GM12878 (cell line): ENCODE results near the gene TRAF7. TPM values are rescaled to one million over a fixed set of nuclear protein-coding genes. Genes with fewer than 3 reads are reported as not detected.

Source experiments
- ATAC-seq: fragments of 200-7000 bp; cut with Tn5 transposase; 3 replicates; pipeline ENCODE4 v1.9.1; 2020; ENCODE audit warnings: mild to moderate bottlenecking, moderate library complexity
- BruUV-seq: library from RNA; stranded (reverse); fragments of 400-500 nt; replicated peaks from 2 replicates; lab custom pipeline; 2021; lab: Mats Ljungman, UMichigan
- CTCF ChIA-PET: fragments of 300-600 bp; sonication (Branson Sonifier 250); formaldehyde crosslinking; extraction: SDS; loops from one replicate; lab custom pipeline; 2021; ENCODE audit warnings: inconsistent platforms; lab: Yijun Ruan, JAX
- POLR2A ChIA-PET: fragments of 350-600 bp; formaldehyde crosslinking; extraction: SDS; loops from one replicate; lab custom pipeline; 2021; ENCODE audit warnings: inconsistent platforms; lab: Charles Lee
- RAD21 ChIA-PET: fragments of 300-600 bp; sonication (Branson Sonifier 250); formaldehyde crosslinking; loops from one replicate; lab custom pipeline; 2023; ENCODE audit warnings: antibody characterized with exemption; ENCODE audit not compliant: unreplicated experiment; lab: Charles Lee
- SMC1A ChIA-PET: fragments of 300-600 bp; sonication (Branson Sonifier 250); formaldehyde crosslinking; loops from one replicate; lab custom pipeline; 2023; ENCODE audit not compliant: unreplicated experiment, uncharacterized antibody; lab: Charles Lee
- DNase-seq: peaks from one replicate; pipeline ENCODE4 v3.0.0-alpha.2; 2011; ENCODE audit warnings: low read depth, low spot score
- FAIRE-seq: peaks from 3 replicates; lab custom pipeline; 2011; peaks lifted over from hg19 to GRCh38; lab: Jason Lieb, UNC
- H2AFZ ChIP-seq: 2 replicates; pipeline ENCODE4 v1.6.0; 2011; ENCODE audit warnings: low read depth, low read length, control low read depth; ENCODE audit not compliant: control insufficient read depth
- H3K27ac ChIP-seq: 2 replicates; pipeline ENCODE4 v1.5.1; 2011; ENCODE audit warnings: control low read depth; ENCODE audit not compliant: control insufficient read depth, insufficient read depth
- H3K27me3 ChIP-seq, 2 experiments: replicated peaks in 1 of 2; 2 replicates each; pipeline versions ENCODE4 v1.6.0 to v1.6.1; 2011; ENCODE audit warnings: low read length in 1 of 2; ENCODE audit not compliant: control insufficient read depth in 2 of 2, insufficient read depth in 2 of 2
- H3K36me3 ChIP-seq, 2 experiments: 2 replicates each; pipeline ENCODE4 v1.5.1; 2011; ENCODE audit warnings: low read length in 1 of 2; ENCODE audit not compliant: control insufficient read depth in 2 of 2, insufficient read depth in 2 of 2
- H3K4me1 ChIP-seq: 2 replicates; pipeline ENCODE4 v1.6.1; 2011; ENCODE audit warnings: mild to moderate bottlenecking, low read length, moderate library complexity, mixed read lengths; ENCODE audit not compliant: control insufficient read depth, insufficient read depth
- H3K4me2 ChIP-seq: 2 replicates; pipeline ENCODE4 v1.6.0; 2011; ENCODE audit warnings: control low read depth; ENCODE audit not compliant: control insufficient read depth, insufficient read depth
- H3K4me3 ChIP-seq: fragments of 200-600 bp; sonication (generic); 2 replicates; pipeline ENCODE4 v1.5.1; 2016
- H3K79me2 ChIP-seq: 2 replicates; pipeline ENCODE4 v1.6.0; 2011; ENCODE audit warnings: low read length; ENCODE audit not compliant: control insufficient read depth, insufficient read depth
- H3K9ac ChIP-seq: 2 replicates; pipeline ENCODE4 v1.8.0; 2011; ENCODE audit warnings: low read length, control low read depth, mixed read lengths; ENCODE audit not compliant: control insufficient read depth, insufficient read depth
- H3K9me3 ChIP-seq: replicated peaks from 3 replicates; pipeline ENCODE4 v1.5.1; 2011; ENCODE audit warnings: mild to moderate bottlenecking, low read length; ENCODE audit not compliant: control insufficient read depth, insufficient read depth
- H4K20me1 ChIP-seq: 2 replicates; pipeline ENCODE4 v1.6.0; 2011; ENCODE audit not compliant: control insufficient read depth, insufficient read depth
- CHD2 ChIP-seq: IDR thresholded peaks from 2 replicates; pipeline ENCODE4 v1.6.1; 2011; ENCODE audit warnings: low read depth, low read length, improper control_type of control experiment, borderline replicate concordance
- DPF2 ChIP-seq: fragments of 450-650 bp; IDR thresholded peaks from 2 replicates; pipeline ENCODE4 v1.6.1; 2017; ENCODE audit warnings: mild to moderate bottlenecking
- FOXK2 ChIP-seq: fragments of 450-650 bp; IDR thresholded peaks from 2 replicates; pipeline ENCODE4 v1.6.1; 2017; ENCODE audit warnings: mild to moderate bottlenecking, moderate library complexity
- IKZF1 ChIP-seq: fragments of 450-650 bp; conservative IDR thresholded peaks from 2 replicates; pipeline ENCODE4 v1.6.1; 2017; ENCODE audit warnings: antibody characterized with exemption, mild to moderate bottlenecking
- IKZF2 ChIP-seq, 2 experiments: fragments of 450-650 bp; IDR thresholded peaks; 2 replicates each; pipeline ENCODE4 v1.6.1; 2017; ENCODE audit warnings: mild to moderate bottlenecking in 2 of 2, moderate library complexity in 2 of 2
- LARP7 ChIP-seq: fragments of 450-650 bp; IDR thresholded peaks from 2 replicates; pipeline ENCODE4 v1.6.1; 2017; ENCODE audit warnings: mild to moderate bottlenecking
- PAX5 ChIP-seq: IDR thresholded peaks from 2 replicates; pipeline ENCODE4 v1.6.1; 2011; ENCODE audit warnings: low read depth, low read length, borderline replicate concordance
- PML ChIP-seq: IDR thresholded peaks from 2 replicates; pipeline ENCODE4 v1.6.1; 2012; ENCODE audit warnings: low read length, inconsistent platforms
- POLR2A ChIP-seq: IDR thresholded peaks from 2 replicates; pipeline ENCODE4 v1.6.1; 2011; ENCODE audit warnings: low read depth, mild to moderate bottlenecking, low read length
- RB1 ChIP-seq: fragments of 450-650 bp; formaldehyde crosslinking; IDR thresholded peaks from 2 replicates; pipeline ENCODE4 v1.6.1; 2017; ENCODE audit warnings: mild to moderate bottlenecking, borderline replicate concordance
- RELA ChIP-seq: fragments of 450-650 bp; IDR thresholded peaks from 2 replicates; pipeline ENCODE4 v1.8.0; 2014; ENCODE audit warnings: borderline replicate concordance; ENCODE audit not compliant: partially characterized antibody
- SMARCA5 ChIP-seq: fragments of 450-650 bp; IDR thresholded peaks from 2 replicates; pipeline ENCODE4 v1.6.1; 2017; ENCODE audit warnings: mild to moderate bottlenecking
- TAF1 ChIP-seq: IDR thresholded peaks from 2 replicates; pipeline ENCODE4 v1.6.1; 2011; ENCODE audit warnings: mild to moderate bottlenecking, low read depth, low read length, borderline replicate concordance
- TCF3 ChIP-seq: IDR thresholded peaks from 2 replicates; pipeline ENCODE4 v1.6.1; 2012; ENCODE audit warnings: low read depth, mild to moderate bottlenecking, low read length, borderline replicate concordance; ENCODE audit not compliant: insufficient read depth
- YY1 ChIP-seq: IDR thresholded peaks from 2 replicates; pipeline ENCODE4 v1.6.1; 2011; ENCODE audit warnings: low read depth, mild to moderate bottlenecking, low read length
- WGBS: methylation state at CpG from one replicate; pipeline ENCODE4 v1.1.6; 2016; ENCODE audit warnings: low lambda C conversion rate; ENCODE audit not compliant: insufficient replicate concordance, insufficient coverage; ENCODE audit errors: missing lambda C conversion rate; 5-methylcytosine and 5-hydroxymethylcytosine counted together
- in situ Hi-C: fragments of 300-500 bp; cut with MboI; formaldehyde crosslinking; loops from 9 replicates; pipeline ENCODE4 v1.14.3; 2018; ENCODE audit warnings: mixed read lengths
- intact Hi-C: fragments of 100-400 bp; cut with micrococcal nuclease; formaldehyde crosslinking; loops from one replicate; pipeline ENCODE4 v1.14.2; 2022; ENCODE audit not compliant: unreplicated experiment
- polyA plus RNA-seq, 11 experiments: library from polyadenylated mRNA; depleted of rRNA in 4 of 11; unstranded in 6 of 11; stranded (reverse) in 5 of 11; fragments of >200 nt; fragmentation: Nextera tagmentation in 4 of 11; fragmentation: Illumina TruSeq in 1 of 11; extraction: Ambion mirVana in 4 of 11; extraction: Trizol in 1 of 11; gene quantifications; 1 replicate in 1 of 11; 2 replicates in 10 of 11; pipeline versions ENCODE4 v1.2.1 to v1.2.3, GENCODE V29; 2011 to 2016; ENCODE audit warnings: inconsistent platforms in 2 of 11, missing spikeins in 2 of 11, low read depth in 1 of 11
- total RNA-seq, 4 experiments: library from RNA; depleted of rRNA in 3 of 4; stranded (reverse); fragments of >200 nt in 3 of 4; fragmentation: Illumina TruSeq in 1 of 4; extraction: Trizol in 1 of 4; gene quantifications; 2 replicates each; pipeline versions ENCODE4 v1.2.1 to v1.2.3, GENCODE V29; 2013 to 2021
- TF ChIP-seq, protein P1 (sequence below): fragments of 450-650 bp; IDR thresholded peaks from 2 replicates; pipeline ENCODE4 v1.6.1; 2018; ENCODE audit warnings: mild to moderate bottlenecking, low read depth, moderate library complexity; ENCODE audit not compliant: partially characterized antibody
- TF ChIP-seq, protein P2 (sequence below): fragments of 450-650 bp; conservative IDR thresholded peaks from 2 replicates; pipeline ENCODE4 v1.6.1; 2017; ENCODE audit warnings: mild to moderate bottlenecking, moderate library complexity
- TF ChIP-seq, protein P3 (sequence below), 3 experiments: IDR thresholded peaks in 2 of 3; conservative IDR thresholded peaks in 1 of 3; 2 replicates each; pipeline ENCODE4 v1.5.1; 2011; ENCODE audit warnings: low read depth in 3 of 3, low read length in 3 of 3, mild to moderate bottlenecking in 3 of 3, control low read depth in 2 of 3, moderate library complexity in 2 of 3, inconsistent platforms in 1 of 3, mixed read lengths in 1 of 3; ENCODE audit not compliant: control insufficient read depth in 2 of 3, insufficient read depth in 1 of 3; ENCODE audit errors: extremely low read depth in 1 of 3

TRAF7 gene
- total and polyA plus RNA-seq, 10 of the 15 experiments (the other 5 are each of a cell fraction or from before 2014, with no cell fraction given): 0.61 to 87.0 (median 30.0) TPM

DNA sequence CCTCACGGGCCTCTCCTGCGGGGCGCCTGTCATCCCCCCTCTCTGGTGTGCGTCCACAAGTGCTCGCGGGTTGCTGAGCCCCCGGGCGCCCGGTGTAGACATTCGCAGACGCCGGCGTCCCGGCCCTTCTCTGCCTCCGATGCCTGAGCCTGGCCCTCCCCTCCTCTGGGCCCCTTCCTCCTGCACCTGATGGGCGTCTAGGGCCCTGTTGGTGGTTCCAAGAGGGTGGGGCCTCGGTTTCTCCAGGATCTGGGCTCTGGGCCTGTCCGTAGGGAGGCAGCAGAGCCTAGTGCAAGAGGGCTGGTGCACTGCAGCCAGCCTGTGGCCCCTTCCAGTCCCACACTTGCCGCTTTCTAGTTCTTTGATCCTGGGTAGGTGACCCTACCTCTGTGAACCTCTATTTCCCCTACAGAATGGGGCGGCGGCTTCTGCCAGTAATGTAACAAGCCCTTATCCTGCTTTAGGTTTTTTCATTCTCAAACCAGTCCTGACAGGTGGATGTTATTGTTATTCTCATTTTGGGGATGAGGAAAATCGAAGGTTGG lies 68.4 kb downstream of the TRAF7 start:
- H3K4me2 ChIP-seq: peak overlapping the region; percentile 40
- in situ Hi-C loops: no loop called here
- intact Hi-C loops: loop anchor here (2.0 kb wide), 1 partner anchor 27 kb away; the partner anchor contains the start of gene ECI1
- RAD21 ChIA-PET: no interaction called here
- peaks cover 27% of the 10 kb centered on the region for H3K79me2 ChIP-seq
- ATAC-seq (peak; percentile 61), DNase-seq (no peak), FAIRE-seq (no peak)
- CTCF ChIA-PET: interaction anchor here (1.3 kb wide), 1 partner anchor 28 kb away, joined by 3 read pairs; no protein-coding TSS in a partner anchor
- SMC1A ChIA-PET: no interaction called here
- H4K20me1 ChIP-seq: no peaks in the 10 kb centered on the region
- no peaks in the 10 kb centered on the region for H3K27me3 ChIP-seq
- TSS peak; percentile 77 for BruUV-seq
- H3K9ac ChIP-seq: peak overlapping the region; percentile 87
- POLR2A ChIA-PET: no interaction called here
- H3K27ac ChIP-seq: peak overlapping the region; percentile 78
- H3K9me3 ChIP-seq: no peaks in the 10 kb centered on the region
- peak overlapping the region; percentile 96 for H3K4me3 ChIP-seq
- H2AFZ ChIP-seq: peak overlapping the region; percentile 85
- TF ChIP-seq IKZF2 (IDR thresholded peaks at IDR 0.05) (no peak), DPF2 (no peak), RB1 (no peak), PAX5 (no peak), PML (no peak), YY1 (no peak), TAF1 (no peak), TCF3 (no peak), RELA (no peak), FOXK2 (no peak), LARP7 (0 out of 2 replicates have a peak, but pooled peaks have one; percentile 9), SMARCA5 (0 out of 2 replicates have a peak, but pooled peaks have one; percentile 8), CHD2 (0 out of 2 replicates have a peak, but pooled peaks have one; percentile 7), POLR2A (no peak), IKZF1 (peak; percentile 7; the same call in 1 of the 2 replicates)
- TF ChIP-seq, protein P1, sequence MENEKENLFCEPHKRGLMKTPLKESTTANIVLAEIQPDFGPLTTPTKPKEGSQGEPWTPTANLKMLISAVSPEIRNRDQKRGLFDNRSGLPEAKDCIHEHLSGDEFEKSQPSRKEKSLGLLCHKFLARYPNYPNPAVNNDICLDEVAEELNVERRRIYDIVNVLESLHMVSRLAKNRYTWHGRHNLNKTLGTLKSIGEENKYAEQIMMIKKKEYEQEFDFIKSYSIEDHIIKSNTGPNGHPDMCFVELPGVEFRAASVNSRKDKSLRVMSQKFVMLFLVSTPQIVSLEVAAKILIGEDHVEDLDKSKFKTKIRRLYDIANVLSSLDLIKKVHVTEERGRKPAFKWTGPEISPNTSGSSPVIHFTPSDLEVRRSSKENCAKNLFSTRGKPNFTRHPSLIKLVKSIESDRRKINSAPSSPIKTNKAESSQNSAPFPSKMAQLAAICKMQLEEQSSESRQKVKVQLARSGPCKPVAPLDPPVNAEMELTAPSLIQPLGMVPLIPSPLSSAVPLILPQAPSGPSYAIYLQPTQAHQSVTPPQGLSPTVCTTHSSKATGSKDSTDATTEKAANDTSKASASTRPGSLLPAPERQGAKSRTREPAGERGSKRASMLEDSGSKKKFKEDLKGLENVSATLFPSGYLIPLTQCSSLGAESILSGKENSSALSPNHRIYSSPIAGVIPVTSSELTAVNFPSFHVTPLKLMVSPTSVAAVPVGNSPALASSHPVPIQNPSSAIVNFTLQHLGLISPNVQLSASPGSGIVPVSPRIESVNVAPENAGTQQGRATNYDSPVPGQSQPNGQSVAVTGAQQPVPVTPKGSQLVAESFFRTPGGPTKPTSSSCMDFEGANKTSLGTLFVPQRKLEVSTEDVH: no peak
- TF ChIP-seq, protein P2, sequence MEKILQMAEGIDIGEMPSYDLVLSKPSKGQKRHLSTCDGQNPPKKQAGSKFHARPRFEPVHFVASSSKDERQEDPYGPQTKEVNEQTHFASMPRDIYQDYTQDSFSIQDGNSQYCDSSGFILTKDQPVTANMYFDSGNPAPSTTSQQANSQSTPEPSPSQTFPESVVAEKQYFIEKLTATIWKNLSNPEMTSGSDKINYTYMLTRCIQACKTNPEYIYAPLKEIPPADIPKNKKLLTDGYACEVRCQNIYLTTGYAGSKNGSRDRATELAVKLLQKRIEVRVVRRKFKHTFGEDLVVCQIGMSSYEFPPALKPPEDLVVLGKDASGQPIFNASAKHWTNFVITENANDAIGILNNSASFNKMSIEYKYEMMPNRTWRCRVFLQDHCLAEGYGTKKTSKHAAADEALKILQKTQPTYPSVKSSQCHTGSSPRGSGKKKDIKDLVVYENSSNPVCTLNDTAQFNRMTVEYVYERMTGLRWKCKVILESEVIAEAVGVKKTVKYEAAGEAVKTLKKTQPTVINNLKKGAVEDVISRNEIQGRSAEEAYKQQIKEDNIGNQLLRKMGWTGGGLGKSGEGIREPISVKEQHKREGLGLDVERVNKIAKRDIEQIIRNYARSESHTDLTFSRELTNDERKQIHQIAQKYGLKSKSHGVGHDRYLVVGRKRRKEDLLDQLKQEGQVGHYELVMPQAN: 0 out of 2 replicates have a peak, but pooled peaks have one; percentile 11
- TF ChIP-seq, protein P3, sequence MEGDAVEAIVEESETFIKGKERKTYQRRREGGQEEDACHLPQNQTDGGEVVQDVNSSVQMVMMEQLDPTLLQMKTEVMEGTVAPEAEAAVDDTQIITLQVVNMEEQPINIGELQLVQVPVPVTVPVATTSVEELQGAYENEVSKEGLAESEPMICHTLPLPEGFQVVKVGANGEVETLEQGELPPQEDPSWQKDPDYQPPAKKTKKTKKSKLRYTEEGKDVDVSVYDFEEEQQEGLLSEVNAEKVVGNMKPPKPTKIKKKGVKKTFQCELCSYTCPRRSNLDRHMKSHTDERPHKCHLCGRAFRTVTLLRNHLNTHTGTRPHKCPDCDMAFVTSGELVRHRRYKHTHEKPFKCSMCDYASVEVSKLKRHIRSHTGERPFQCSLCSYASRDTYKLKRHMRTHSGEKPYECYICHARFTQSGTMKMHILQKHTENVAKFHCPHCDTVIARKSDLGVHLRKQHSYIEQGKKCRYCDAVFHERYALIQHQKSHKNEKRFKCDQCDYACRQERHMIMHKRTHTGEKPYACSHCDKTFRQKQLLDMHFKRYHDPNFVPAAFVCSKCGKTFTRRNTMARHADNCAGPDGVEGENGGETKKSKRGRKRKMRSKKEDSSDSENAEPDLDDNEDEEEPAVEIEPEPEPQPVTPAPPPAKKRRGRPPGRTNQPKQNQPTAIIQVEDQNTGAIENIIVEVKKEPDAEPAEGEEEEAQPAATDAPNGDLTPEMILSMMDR (IDR thresholded peaks at IDR 0.05 in 2 of 3, conservative IDR thresholded peaks at IDR 0.05 in 1 of 3; ENCODE audit: control insufficient read depth in 2 of 3, extremely low read depth in 1 of 3, insufficient read depth in 1 of 3, low read depth in 3 of 3, low read length in 3 of 3): peak in 2 of 3 experiments; percentile 11 to 35; a peak in 2 of 6 replicates
- H3K4me1 ChIP-seq: peaks cover 5% of the 10 kb centered on the region; the same call in 1 of the 2 replicates
- 3% methylated on average over 20 of the region's 22 CpGs for WGBS
- peaks cover 4 to 6% of the 10 kb centered on the region in 2 experiments; a peak in 3 of 4 replicates for H3K36me3 ChIP-seq
